Renal cortex interstitium (tissue), 11 donors: Measurements from ENCODE around the gene CSTPP1. TPM values are rescaled to one million over a fixed set of nuclear protein-coding genes. Genes with fewer than 3 reads are reported as not detected.

Source experiments
- DNase-seq, 11 donors: peaks; one replicate each; pipeline ENCODE4 v3.0.0-alpha.2; 2013; ENCODE audit warnings: low read depth in 9 of 11, low spot score in 4 of 11; ENCODE audit errors: extremely low read depth in 1 of 11
- polyA plus RNA-seq, 3 donors: library from polyadenylated mRNA; unstranded; fragments of 120-200 nt; gene quantifications; one replicate each; pipeline ENCODE4 v1.2.1, GENCODE V29; 2013; ENCODE audit not compliant: insufficient read length in 3 of 3

The CSTPP1 gene
- polyA plus RNA-seq, 3 donors = 52.7 to 58.9 (median 53.7) TPM

GRCh38 chr11:47132490-47132889, 195.9 kb downstream of the CSTPP1 start:
- DNase-seq = no peak

- no peak for DNase-seq
Measured at GRCh38 chr11:47132981-47133380, 196.4 kb downstream of the CSTPP1 start.

DNA sequence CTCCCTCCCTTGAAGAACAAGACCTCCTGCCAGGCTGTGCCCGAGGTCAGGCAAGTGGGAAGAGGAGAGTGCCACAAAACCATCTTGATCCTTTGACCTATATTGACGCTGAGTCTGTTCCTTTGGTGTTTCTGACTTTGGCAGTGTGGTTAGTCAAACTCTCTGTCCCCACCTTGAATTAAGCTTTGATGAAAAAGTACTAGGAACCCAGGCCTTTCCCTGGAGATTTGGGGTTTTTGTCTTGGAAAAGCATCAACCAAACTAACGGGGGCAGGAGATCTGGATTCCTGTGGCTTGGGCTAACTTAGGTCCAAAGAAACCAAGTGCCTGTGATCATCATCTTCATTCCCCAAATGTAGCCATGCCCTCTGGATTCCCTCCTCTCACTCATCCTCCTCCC, 199.8 kb downstream of the CSTPP1 start:
- no peak for DNase-seq

DNA sequence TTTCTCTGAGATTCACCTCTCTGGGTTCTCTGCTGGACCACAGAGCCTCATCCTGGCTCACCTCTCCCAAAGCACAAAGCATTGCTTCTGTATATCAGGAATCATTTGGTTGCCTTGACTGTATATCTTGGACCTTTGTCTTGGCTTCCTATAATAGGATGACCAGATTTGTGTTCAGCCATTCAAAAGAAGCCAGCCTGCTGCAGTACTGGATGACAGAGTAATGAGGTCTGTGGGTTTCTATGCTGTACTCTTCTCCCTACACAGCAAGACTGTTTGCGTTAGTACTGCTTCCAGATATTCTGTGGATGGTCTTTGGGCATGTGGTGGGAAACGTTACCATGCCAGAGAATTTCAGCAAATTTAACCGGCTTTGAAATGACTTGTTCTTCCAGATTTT, 200.4 kb downstream of the CSTPP1 start:
- DNase-seq = no peak

- DNase-seq = no peak
Measured at GRCh38 chr11:47137476-47137875, 200.9 kb downstream of the CSTPP1 start.

GRCh38 chr11:47139878-47140277, 203.3 kb downstream of the CSTPP1 start:
- no peak for DNase-seq

GRCh38 chr11:47143322-47143721, 206.8 kb downstream of the CSTPP1 start:
- DNase-seq = no peak

DNA sequence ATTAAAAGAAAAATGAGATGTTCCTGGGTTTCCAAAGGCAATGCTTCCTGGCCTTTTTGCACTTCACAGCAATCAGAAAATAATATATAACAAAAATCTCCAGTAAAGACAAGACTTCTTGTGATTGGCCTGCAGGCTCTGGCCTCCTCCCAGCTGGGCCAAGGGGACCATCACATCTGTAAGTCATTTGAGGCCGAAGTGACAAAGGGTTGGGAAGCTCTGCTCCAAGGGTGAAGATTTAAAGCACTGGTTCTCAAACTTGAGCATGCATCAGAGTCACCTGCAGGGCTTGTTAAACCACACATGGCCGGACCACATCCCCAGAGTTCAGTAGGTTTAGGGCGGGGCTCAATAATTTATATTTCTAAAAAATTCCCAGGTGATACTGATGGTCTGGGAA, 208.0 kb downstream of the CSTPP1 start:
- no peak for DNase-seq

- DNase-seq = no peak
Measured at GRCh38 chr11:47147250-47147649, 210.7 kb downstream of the CSTPP1 start.

DNA sequence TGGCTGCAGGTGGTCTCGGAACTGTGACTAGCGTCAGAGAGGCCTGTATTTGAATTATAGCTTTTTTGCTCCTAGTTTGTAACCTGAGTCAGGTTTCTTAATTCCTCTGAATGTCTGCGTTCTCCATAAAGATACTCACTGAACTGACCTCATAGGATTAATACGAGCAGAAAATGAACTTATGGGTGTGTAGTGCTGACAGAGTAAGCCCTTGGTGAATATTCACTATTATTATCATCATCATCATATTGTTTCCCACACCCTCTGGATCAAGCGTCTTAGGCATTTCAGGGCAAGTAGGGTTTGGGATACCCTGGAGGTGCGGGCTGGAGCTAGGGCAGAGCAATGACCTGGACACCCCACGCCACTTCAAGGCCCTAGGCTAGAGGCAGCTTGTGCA, 211.1 kb downstream of the CSTPP1 start:
- no peak for DNase-seq

DNA sequence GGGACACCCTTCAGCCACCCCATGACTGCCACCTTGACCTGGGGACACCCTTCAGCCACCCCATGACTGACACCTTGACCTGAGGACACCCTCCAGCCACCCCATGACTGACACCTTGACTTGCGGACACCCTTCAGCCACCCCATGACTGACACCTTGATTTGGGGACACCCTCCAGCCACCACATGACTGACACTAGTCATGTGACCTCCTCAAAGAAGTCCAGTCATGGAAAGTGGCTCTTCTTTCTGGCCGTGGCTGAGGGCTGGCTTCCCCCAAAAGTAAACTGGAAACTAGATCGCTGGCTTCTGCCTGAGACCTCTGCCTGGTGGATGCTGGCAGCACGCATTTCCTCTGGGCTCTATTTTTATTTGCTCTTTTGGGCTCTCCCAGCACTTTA, 211.7 kb downstream of the CSTPP1 start:
- DNase-seq = no peak

DNA sequence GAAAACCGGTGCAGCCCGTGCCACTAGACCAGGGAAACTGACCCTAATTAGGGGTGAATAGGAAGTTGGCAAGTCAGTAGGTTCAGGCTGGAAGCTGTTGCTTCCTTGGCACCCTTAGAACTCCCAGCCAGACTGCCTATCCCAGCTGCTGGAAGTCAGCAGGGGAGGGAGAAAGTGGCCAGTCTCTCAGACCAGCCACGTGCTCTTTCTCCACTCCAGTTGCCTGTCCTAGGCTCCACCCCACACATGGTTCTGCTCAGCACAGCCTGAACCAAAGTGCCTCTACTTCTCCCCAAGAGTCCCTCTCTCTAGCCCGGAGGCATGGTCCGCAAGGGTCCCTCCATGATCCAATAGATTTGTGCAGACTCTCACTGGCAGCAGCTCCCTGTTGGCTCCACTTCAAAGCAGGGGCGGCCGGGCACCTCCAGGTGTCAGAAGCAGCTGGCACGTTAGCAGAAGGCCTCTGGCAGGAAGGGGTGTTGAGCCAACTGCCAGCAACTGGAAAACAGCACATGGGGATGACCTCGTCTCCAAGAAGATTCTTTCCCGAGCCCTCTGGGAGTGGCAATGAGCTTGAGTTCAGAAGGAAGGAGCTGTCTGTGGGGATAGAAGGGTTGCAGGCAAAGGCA, 212.5 kb downstream of the CSTPP1 start:
- no peak for DNase-seq

DNA sequence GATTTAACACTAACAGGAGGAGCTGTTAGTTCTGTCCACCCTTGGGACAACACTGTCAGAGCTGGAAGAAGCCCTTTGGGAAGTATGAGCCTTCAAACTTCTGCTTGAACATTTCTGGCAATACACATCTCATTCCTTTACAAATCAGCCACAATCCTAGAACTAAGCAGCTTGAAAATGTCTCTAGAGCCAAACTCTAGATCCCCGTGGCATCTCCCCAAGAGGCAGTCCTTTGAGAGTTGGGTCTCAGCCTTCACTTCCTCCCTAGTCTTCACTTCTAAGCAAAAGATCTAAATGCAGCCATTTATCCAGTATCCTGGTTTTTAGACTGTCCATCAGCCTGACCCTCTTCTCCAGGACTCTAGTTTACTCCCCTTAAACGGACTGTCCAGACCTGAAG, 213.2 kb downstream of the CSTPP1 start:
- no peak for DNase-seq

GRCh38 chr11:47152126-47152952, 215.8 kb downstream of the CSTPP1 start:
- DNase-seq = no peak

DNA sequence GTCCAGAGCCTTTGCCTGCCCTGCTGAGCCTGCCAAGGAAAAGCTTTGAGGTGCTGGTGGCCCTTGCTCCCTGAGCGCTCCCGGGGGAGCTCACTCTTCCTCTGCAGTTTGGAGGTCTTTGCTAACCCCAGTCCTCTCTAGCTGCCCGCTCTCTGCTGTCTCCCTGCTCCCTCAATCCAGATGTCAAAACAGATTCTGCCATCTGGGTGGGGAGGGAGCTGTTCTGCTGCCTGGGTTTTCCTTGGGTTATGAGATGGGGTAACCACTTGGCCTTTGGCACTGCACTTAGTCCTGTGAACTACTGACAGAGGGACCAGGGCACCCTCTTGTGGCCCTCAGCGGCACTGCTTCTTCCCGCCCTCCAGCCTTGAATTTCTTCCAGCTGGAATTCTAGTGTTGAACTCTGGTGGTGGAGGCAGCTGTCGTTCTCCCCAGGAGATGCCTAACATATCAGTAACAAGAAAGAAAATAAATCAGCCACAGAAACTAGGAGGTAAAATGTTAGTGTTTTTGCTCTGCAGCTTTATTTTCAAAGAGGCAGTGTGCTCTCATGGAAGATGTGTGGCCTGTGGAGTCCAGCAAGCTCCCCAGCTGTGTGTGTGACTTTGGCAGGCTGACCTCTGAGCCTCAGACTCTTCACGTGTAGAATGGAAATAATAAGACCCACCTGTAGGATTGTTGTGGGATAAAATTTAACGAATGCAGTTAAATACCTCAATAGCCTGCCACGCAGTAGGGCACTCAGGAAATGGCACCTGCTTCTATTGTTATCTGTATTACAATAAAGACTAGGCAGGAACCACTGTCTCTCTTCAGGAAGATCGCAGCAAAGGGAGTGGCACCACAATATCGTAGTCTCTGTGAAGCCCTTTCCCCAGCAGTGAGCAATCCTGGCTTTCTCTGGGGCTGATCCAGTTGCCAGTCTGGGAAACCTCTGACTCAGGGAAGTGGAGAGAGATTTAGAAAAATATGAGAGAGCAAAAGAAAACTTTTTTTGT, 216.7 kb downstream of the CSTPP1 start:
- peak; percentile 53 to 76 (median 68) for DNase-seq

DNA sequence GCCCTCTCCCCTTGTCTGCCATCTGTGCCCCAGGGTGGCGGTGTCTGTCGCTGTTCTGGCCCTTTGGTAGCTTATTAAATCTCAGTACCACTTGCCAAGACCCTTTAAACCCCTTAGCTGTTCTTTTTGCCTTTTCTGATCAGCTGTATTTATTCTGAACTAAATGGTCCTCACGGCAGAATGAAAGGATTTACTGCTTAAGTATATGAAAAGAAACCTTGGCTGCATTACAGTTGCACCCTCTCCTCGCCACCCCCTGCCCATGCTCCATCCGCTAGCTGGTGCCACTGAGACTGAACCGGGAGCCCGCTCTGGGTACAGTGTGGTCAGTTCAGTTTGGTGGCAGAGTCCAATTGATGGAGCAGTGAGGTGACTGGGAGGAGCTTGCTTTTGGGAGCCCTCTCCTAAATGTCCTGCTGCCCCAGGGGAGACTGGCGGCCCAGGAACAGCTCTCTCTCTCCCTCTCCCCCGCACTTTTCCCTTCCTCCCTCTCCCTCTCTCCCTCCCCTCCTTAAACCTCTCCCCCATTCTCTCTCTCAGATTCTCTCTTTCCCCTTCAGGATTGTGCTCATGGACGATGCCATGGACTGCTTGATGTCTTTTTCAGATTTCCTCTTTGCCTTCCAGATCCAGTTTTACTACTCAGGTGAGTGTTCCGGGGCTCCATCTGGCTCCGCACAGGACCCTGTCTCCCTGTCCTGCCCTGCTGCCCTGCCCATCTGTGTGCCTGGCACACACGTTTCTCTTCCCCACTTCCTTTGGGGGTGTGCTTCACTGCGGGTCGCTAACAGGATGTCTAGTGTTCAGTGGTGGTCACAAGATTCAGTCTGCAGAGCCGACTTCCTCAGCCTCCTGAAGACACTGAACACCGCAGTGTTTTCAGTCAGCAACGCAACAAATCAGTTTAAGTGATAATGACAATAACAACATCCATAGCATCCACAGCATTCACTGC, 218.3 kb downstream of the CSTPP1 start:
- DNase-seq = no peak

- no peak for DNase-seq
Measured at GRCh38 chr11:47155879-47156278, 219.3 kb downstream of the CSTPP1 start.

DNA sequence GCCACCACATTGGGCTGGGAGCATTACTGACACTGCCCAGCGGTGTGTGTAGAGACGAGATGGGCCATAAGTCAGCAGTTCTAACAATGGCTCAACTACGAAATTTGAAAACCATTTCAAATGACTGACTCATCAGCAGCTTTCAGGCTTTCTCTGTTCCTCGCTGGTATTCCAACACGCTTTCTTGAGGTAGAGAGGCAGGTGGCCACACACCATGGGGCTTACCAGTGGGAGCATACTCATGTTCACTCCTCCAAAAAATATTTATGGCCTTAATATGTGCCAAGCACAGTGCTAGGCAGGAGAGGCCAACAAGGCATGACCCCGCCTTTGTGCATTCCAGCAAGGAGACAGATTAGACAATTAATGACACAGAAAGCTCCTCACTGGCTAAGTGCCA, 219.8 kb downstream of the CSTPP1 start:
- no peak for DNase-seq

GRCh38 chr11:47156951-47157350, 220.4 kb downstream of the CSTPP1 start:
- no peak for DNase-seq
